GM18861 (cell line): Measurements from ENCODE around the gene FER.
"Not testable (repeated sequence)": the region's sequence is repeated elsewhere in the genome, so short reads cannot be mapped to it uniquely, and the experiment has no call there.

Experiments
- ATAC-seq: cut with Tn5 transposase; IDR thresholded peaks from one replicate; pipeline ENCODE4 v1.9.1; 2021; ENCODE audit not compliant: unreplicated experiment

FER gene

GRCh38 chr5:108797986-108798385 is 50.3 kb downstream of the FER start:
- no peak for ATAC-seq

GRCh38 chr5:108798513-108799265 is 51.0 kb downstream of the FER start:
- ATAC-seq, result no peak

GRCh38 chr5:108801301-108801700 is 53.6 kb downstream of the FER start:
- ATAC-seq, result no peak

- no peak for ATAC-seq
Observed at GRCh38 chr5:108801776-108802175, 54.1 kb downstream of the FER start.

GRCh38 chr5:108810717-108811116 is 63.0 kb downstream of the FER start:
- no peak for ATAC-seq

- no peak for ATAC-seq
Observed at GRCh38 chr5:108813673-108814072, 66.0 kb downstream of the FER start.

- no peak for ATAC-seq
Observed at GRCh38 chr5:108814551-108814950, 66.9 kb downstream of the FER start.

GRCh38 chr5:108818613-108819272 is 71.0 kb downstream of the FER start:
- ATAC-seq, result peak; percentile 96

GRCh38 chr5:108820983-108821382 is 73.3 kb downstream of the FER start:
- no peak for ATAC-seq

GRCh38 chr5:108822211-108822947 is 74.7 kb downstream of the FER start:
- no peak for ATAC-seq

GRCh38 chr5:108827131-108827530 is 79.4 kb downstream of the FER start:
- ATAC-seq, result no peak

GRCh38 chr5:108830705-108831276 is 83.1 kb downstream of the FER start:
- ATAC-seq, result no peak

GRCh38 chr5:108836492-108836891 is 88.8 kb downstream of the FER start:
- ATAC-seq, result no peak

- ATAC-seq, result not testable (repeated sequence)
Observed at GRCh38 chr5:108842260-108842941, 94.7 kb downstream of the FER start.

- ATAC-seq, result not testable (repeated sequence)
Observed at GRCh38 chr5:108851129-108851528, 103.4 kb downstream of the FER start.

- no peak for ATAC-seq
Observed at GRCh38 chr5:108857905-108858304, 110.2 kb downstream of the FER start.

- ATAC-seq, result peak; percentile 99
Observed at GRCh38 chr5:108858959-108859358, 111.3 kb downstream of the FER start.

GRCh38 chr5:108862211-108862610 is 114.5 kb downstream of the FER start:
- no peak for ATAC-seq

GRCh38 chr5:108866097-108866496 is 118.4 kb downstream of the FER start:
- ATAC-seq, result not testable (repeated sequence)

- no peak for ATAC-seq
Observed at GRCh38 chr5:108867656-108868055, 120.0 kb downstream of the FER start.

GRCh38 chr5:108869066-108869465 is 121.4 kb downstream of the FER start:
- ATAC-seq, result no peak
